ENCODE data around the gene PHF1.

- no peak for TF ChIP-seq CTCF (IDR thresholded peaks at IDR 0.05; ENCODE audit: low read depth, low read length, poor library complexity, severe bottlenecking)
- no peak for TF ChIP-seq EZH2phosphoT487 (IDR thresholded peaks at IDR 0.05; ENCODE audit: borderline replicate concordance, low read length)
Measured at GRCh38 chr6:33450434-33450833, 39.6 kb downstream of the PHF1 start.
